ENCODE data around the gene FAM81A.

DNA sequence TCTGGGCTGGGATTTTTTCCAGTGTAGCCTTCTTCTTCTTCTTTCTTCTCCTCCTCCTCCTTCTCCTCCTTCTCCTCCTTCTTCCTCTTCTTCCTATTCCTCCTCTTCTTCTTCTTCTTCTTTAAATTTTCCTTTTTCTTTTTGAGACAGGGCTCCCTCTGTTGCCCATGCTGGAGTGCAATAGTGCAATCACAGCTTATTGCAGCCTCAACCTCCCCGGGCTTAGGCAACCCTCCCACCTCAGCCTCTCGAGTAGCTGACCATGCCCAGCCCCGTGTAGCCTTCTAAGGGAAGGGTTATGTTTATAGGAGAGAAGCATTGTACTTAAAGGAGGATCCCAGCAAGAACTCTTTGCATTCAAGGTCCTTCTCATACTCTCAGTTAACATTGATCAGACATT lies 41.3 kb upstream of the FAM81A start:
- TF ChIP-seq POLR2A (IDR thresholded peaks at IDR 0.05) = no peak
- TF ChIP-seq, protein P1, sequence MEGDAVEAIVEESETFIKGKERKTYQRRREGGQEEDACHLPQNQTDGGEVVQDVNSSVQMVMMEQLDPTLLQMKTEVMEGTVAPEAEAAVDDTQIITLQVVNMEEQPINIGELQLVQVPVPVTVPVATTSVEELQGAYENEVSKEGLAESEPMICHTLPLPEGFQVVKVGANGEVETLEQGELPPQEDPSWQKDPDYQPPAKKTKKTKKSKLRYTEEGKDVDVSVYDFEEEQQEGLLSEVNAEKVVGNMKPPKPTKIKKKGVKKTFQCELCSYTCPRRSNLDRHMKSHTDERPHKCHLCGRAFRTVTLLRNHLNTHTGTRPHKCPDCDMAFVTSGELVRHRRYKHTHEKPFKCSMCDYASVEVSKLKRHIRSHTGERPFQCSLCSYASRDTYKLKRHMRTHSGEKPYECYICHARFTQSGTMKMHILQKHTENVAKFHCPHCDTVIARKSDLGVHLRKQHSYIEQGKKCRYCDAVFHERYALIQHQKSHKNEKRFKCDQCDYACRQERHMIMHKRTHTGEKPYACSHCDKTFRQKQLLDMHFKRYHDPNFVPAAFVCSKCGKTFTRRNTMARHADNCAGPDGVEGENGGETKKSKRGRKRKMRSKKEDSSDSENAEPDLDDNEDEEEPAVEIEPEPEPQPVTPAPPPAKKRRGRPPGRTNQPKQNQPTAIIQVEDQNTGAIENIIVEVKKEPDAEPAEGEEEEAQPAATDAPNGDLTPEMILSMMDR (IDR thresholded peaks at IDR 0.05) = no peak

Data from heart left ventricle (tissue), 13 donors.